ENCODE measurements around the gene DMXL1.
"Not testable (repeated sequence)": the region's sequence is repeated elsewhere in the genome, so short reads cannot be mapped to it uniquely, and the experiment has no call there.

DMXL1 gene

DNA sequence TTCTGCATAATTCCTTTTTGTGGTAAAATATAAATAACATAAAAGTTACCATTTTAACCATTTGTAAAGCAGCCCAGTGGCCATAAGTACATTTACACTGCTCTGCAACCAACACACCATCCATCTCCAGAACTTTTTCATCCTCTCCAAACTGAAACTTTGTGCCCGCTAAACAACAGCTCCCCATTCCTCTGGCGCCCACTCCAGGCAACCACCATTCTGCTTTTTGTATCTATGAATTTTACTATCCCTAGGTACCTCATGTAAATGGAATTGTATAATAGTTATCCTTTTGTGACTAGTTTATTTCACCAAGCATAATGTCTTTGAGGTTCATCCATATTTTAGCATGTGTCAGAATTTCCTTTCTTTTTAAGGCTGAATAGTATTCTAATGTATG lies 141.1 kb downstream of the DMXL1 start:
- no peak for DNase-seq

DNA sequence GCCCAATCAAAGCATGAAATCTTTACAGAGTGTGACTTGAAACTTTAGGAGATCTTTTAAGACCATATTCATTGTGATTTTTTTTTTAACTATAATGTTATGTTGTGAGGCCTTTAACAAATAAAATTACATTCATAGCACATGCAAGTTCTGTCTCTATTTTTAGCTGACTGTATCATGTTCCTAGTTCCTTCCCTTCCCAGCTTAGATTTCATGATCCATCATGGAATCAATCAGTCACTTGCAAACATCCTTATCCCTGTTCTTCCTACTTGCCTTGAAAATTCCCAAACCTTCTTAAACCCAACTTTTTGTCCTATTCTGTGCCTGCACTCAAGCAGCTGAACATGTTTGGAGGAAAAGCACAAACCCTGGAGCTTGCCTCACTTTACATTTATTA lies 141.8 kb downstream of the DMXL1 start:
- no peak for DNase-seq

DNA sequence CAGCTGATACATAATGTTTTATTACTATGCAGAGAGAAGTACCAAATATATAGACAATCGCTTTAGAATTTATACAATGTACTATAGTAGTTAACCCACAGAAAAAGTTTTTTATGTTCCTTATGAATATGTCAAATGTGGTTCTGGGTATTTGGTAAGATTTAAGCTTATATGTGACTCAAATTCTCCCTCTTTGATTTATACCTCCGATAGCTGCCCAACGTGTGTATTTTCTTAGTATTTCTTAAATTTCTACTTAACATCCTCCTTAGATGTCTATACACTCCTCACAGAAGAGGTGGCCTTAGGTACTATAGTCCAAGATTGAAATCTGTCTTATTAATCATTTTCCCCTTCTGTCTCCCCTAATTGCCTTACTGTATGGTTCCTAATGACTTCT lies 146.3 kb downstream of the DMXL1 start:
- no peak for DNase-seq

DNA sequence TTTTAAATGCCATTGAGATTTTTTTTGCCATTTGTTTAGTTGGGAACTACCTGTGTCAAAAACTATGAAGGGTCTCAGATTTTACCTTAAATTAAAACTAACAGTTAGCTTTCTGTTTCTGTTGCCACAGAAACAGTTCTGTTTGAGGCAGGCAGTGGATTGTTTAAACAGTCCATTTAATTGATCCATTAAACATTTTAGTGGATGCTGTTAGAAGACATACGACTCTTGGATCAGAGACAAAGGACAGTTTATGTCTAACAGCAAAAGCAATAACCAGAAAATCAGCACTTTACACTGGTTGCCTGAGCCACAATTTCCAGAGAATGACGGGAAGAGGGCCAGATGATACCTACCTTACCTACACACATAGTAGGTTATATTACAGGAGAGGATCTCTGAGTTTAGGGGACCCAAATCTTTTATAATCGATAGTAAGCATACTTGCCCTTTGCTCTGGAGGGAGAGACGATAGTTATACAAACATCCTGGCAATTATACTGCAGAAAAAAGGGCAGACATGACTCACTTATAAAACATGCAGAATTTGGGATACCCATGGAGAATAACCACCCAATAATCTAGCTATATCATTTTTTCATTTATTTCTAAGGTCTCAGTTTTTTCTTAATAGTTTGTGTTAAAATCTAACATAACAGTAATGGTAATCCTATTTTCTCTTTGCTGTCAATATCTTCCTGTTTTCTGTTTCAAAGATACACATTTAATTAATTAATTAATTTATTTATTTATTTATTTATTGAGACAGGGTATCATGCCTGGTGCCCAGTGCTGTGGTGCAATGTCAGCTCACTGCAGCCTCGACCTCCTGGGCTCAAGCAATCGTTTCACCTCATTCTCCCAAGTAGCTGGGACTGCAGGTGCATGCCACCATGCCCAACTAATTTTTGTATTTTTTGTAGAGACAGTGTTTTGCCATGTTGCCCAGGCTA lies 148.2 kb downstream of the DMXL1 start:
- no peak for DNase-seq

DNA sequence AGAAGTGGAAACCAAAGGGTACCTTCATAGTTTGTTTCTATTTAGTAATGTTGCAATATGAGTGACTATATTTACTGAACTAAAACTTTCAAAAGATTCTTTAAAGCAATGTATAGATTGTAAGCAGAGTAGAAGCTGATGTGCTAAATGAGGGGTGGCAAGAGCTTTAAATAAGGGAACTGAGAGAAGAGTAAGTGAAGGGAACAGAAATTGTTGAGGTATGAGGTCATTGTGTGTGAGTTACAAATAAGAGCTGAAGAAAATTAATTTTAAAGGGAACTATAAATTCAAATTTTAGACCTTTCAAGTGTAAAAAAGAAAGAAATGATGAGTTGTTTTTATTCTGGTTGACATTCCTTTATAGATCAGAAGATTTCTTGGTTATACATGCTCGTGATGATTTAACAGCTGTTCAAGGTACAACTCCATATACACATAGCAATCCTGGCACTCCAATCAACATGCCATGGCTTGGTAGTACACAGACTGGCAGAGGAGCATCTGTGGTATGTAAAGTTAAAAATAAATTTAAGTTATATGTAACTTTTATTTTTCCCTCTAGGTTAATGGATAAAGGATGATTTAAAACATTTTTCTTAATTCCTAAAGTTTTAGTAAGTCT lies 149.8 kb downstream of the DMXL1 start:
- DNase-seq = no peak

DNA sequence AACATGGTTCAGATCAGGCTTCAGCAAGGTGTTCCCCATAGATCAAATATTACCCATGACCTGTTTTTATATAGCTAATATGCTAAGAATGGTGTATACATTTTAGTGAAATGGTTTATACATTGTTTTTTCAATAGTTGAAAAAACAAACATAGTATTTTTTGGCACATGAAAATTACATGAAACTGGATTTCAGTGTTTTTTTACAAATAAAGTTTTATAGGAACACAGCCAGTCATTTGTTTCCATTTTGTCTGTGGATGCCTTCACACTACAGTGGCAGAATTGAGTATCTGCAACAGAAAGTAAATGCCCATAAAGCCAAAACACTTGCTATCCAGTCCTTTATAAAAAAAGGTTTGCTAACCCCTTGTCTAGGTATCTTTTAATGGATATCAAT lies 150.4 kb downstream of the DMXL1 start:
- DNase-seq = no peak

DNA sequence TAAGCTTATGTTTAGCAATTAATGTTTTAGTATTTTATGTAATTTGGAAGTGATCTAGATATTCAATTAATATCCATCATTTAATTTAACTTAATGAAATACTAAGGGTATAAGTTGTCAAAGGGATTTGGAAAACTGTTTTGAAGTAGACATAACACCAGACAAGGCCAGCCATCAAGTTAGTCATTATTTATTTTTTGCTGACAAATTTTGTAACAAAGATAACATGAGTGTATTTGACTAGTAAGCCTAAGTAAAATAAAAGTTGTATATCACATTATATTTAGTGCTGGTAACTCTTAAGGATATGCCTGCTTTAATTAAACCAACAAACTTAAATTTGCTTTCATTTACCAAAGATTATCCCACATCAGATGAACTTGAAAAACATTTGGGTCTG lies 159.1 kb downstream of the DMXL1 start:
- no peak for DNase-seq

DNA sequence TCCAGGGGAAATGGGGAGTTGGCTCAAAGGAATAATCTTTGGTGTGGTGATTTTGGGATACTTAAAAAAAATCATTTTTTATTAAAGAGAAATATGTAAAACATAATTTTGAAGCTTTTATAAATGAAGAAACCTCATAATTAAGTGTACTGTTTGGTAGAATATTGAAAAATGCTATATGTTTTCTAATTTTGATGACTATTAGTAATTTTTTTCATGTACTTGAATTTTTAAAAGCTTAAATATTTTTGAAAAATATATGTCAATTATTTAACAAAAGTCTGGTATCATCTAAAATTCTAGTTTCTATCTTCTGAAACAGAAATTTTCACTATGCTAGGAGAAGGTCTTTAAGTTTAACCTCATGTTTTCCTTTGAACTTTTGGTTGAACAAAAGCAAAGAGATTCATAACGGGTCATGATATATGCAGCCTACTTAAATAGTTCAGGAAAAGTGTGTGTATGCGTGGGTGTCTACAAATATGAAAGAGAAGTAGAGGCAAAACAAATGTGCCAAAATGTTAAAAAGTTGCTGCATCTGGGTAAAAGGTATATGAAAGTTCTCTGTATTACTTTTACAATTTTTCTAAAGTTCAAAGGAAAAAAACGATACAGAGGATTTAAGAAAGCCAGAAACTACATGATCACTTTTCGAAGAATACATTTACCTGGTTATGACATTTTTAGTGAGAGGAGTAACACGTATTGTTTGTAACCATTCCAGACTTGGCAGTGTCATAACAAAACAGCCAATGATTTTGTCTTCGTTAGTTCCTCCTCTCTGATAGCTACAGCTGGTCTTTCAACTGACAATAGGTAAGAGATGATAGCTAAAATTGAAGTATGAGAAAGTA lies 167.6 kb downstream of the DMXL1 start:
- DNase-seq = no peak

DNA sequence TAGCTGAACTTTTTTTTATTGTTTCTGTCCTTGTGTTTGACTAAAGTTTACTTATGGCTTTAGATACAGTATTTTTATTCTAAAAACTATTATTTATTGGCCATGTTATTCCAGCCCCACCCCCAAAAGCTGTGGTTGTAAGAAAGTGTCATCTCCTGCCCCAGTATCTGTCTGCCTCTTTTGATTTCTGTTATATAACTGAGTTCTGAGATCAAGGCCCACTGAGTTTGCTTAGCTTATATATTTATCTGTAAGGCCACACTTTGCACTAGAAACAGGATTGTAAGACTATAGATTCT lies 168.2 kb downstream of the DMXL1 start:
- no peak for DNase-seq

DNA sequence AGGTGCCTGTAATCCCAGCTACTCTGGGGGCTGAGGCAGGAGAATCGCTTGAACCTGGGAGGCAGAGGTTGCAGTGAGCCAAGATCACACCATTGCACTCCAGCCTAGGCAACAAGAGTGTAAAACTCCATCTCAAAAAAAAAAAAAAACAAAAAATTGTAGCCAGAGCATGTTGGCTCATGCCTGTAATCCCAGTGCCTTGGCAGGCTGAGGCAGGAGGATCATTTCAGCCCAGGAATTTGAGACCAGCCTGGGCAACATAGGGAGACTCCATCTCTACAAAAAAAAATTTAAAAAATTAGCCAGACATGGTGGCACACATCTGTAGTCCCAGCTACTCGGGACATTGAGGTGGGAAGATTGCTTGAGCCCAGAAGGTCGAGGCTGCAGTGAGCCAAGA lies 168.9 kb downstream of the DMXL1 start:
- DNase-seq = not testable (repeated sequence)

DNA sequence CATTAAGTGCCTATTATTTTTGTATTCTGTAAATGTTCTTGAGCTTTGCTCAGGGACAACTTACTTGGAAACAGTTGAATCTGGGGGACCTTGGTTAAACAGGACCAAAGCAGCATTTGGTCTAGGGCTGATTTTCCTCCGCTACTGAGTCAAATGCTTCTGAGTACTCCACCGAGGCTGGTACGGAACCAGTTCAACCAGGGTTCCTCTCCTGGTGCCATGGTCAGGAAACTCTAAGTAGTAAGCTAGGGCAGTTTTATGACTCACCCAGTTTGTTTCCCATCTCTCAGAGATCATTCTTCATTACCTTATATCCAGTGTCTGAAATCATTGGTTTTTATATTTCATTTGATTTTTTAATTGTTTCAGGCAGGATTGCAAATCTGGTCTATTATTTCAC lies 173.0 kb downstream of the DMXL1 start:
- no peak for DNase-seq

DNA sequence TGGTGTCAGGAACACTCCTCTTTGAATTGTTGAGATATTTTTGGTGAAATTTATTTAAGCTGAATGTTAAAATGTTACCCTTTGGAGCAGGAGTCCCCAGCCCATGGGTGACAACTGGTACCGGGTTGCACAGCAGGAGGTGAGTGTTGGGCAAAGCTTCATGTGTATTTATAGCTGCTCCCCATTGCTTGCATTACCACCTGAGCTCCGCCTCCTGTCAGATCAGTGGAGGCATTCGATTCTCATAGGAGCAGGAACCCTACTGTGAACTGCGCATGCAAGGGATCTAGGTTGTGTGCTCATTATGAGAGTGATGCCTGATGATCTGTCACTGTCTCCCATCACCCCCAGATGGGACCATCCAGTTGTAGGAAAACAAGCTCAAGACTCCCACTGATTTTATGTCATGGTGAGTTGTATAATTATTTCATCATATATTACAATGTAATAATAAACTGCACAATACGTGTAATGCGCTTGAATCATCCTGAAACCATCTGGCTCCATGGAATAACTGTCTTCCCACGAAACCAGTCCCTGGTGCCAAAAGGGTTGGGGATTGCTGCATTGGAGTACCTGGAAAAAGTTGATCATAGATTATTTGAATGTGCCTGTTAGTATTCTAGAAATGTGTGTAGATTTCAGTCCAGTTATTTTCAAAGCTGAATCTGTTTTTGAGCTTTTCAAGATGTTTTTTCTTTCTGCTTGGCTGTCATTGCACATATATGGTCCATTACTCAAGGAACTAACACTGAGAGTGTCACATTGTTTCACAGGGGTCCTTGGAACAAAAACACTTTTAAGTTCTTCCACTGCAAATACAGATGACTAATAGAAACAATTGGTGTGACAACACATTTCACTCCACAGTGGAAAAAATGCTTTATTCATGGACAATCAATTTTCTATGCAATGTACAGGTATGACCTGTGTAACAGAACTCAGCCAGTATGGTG lies 180.3 kb downstream of the DMXL1 start:
- no peak for DNase-seq

DNA sequence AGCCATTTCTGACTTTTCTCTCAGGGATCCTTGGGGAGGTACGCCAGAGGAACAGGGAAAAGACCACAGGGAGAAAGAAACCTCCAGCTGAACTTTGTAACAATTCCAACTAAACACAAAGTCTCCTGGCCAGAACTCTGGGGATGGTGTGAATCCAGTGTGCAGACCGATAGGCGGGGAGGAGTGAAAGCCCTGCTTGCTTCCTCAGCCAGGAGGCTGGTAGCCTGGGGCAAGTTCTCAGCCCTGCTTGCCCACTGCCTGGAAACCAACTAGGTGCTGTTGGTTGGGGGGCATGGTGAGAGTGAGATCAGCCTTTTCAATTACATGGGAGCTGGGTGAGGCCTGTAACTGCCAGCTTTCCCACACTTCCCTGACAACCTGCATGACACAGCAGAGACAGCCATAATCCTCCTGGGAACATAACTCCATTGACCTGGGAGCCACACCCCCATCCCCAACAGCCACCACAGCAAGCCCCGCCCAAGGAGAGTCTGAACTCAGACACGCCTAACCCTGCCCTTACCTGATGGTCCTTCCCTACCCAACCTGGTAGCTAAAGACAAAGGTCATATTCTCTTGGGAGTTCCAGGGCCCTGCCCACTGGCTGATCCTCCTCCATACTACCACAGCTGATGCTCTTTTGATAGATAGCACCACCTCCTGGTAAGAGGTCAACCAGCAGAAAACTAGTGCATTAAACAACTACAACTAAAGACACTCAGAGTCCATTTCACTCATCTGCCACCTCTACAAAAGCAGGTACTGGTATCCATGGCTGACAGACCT lies 184.9 kb downstream of the DMXL1 start:
- no peak for DNase-seq

DNA sequence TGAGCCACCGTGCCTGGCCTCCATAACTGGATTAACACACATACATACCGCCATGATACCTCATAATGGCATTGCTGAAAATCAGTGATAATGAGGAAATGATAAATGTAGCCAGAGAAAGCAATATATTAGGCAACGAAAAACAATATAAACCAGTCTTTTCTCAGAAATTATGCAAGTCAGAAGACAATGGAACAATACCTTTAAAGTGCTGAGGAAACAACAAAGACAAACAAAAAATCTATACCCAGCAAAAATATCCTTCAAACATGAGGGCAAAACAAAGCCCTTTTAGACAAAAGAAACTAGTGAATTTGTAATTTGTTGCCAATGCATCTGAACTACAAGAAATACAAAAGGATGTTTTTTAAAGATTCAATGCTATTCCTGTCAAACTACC lies 186.7 kb downstream of the DMXL1 start:
- no peak for DNase-seq

DNA sequence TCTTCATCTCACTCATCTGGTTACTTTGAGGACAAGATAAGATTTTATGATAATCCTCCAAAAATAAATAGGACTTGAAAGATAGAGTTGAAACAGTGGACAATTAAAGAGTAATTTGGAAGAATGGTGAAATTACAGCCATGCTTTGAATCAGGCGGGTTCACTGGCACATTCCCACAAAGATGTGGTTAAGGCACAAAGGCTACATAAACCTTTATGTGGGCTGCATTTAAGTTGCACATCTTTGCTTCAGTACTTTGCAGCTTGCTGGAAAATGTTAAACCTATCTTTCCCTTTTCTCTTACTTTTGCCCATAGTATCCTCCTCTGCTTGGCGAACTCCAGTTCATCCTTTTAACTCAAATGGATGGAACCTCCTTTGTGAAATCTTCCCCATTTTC lies 192.8 kb downstream of the DMXL1 start:
- DNase-seq = no peak

DNA sequence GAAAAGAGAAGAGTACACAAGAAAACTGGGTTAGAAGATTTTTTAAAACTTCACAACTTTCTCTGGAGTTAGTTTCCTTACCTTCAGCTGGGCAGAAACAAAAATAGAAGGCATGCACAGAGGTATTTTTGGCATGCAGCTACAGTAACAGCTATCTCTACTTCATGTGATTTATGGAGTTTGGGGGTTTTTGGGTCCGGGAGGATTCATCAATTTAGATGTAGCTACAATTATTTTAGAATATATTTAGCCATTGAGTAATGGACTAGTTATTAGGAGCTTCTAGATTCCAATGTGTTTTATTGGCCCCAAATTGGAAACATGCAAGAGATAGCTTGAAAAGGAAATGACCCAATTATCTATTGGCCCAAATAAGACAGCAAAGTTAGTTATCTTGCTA lies 193.3 kb downstream of the DMXL1 start:
- no peak for DNase-seq

DNA sequence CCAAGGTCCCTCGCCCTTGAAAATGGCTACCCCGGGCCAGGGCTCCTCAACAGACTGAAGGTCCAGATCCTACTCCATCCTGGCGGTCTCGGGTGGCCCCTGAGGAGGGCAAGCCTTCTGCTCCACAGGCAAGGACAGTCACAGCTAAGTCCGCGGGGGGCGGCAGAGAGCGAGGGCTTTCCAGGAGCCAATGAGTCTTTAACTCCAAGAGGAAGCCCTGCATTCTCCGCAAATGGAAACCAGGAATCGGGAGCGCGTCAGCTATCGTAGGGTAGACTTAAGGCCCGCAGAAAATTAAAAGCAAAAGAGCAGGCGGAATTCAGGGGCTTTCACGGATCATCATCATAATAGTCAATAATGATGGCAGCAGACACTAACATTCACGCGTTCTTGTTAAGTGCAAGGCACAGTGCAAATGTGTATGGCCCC lies 197.1 kb downstream of the DMXL1 start:
- DNase-seq = no peak

DNA sequence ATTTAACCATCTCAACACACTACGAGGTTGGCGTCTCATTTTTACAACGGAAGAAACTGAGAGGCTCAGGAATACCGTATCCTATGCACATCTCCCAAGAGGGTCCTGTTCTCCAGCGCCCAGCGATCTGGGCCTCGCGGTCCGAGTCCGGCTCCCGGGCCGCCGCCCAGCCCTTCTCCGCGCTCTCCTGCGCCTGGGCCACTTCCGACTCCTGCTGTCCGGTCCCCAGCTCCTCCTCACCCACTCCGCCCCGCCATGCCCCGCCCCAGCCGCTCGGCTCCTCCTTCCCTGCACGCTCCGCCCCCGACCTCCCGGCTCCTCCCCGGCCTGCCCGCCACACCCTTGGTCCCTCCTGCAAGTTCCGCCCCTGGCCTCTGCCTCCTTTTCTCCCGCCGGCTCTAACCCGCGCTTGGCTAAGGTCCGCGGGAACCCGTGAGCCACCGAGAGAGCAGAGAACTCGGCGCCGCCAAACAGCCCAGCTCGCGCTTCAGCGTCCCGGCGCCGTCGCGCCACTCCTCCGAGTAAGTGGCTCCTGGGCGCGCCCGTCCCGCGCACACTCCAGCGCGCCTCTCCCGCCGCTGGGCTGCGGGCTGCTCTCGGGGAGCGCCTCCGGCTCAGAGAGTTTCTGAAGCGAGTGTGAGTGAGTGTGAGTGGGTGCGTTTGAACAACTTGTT lies 197.6 kb downstream of the DMXL1 start:
- peak; percentile 41 for DNase-seq

DNA sequence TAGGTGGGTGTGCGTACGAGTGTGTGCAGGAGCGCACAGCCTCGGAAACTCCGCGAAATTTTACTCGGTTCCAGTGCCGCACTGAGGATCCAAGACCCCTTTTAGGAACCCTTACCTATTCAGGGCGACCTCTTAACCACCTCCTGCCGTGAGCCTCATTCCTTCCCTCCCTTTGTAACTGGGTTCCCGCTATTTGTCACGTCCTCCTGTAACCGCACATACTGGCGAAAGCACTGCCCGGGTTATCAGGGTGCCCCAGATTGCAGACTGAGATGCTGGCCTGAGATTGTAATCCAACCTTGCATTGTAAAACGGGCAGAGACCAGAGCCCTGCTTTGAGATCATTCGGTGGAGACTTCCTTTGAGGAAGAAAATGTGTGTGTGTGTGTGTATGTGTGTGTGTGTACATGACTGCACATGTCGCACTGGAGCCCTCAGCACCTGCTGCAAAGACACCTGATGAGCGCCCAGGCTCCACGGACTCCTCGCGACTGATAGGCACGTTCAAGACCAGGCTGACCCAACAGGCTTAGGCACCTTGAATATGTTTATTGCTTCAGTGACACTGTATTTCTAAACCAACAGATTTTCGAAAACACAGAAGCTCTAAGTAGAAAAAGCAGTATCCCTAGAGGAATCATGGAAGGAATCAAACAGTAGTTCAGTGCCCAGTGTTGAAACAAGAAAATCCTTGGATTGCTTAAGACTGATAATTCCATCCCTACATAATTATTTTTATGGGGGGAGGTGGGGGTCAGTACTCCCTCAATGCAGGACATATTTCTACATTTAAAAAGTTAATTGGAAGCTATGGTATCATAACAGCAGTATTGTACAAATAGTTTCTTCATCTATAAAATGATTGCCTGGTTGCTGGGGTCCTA lies 198.4 kb downstream of the DMXL1 start:
- DNase-seq = no peak

DNA sequence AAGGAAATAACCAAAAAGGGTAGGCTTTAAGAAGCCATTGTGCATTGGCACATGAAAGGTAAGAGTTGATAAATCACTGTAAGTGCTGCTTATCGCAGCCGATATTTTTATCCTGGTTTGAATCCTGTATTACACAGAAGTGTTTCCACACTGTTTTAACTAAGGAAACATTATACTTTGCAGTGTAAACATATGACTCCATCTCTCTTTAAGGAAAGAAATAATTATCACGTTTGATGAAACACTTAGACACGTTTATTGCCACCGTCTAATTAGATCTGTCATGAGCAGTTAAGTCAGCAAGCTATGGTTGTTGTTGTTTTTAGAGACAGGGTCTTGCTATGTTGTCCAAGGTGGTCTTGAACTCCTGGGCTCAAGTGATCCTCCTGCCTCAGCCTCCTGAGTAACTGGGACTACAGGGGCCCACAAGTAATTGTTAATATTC lies 199.3 kb downstream of the DMXL1 start:
- DNase-seq = no peak

Data from cortex of kidney (tissue), 1 donor.